ENCODE measurements around the gene CCDC92B.

CCDC92B gene

GRCh38 chr17:2778489-2778888 lies 29.0 kb upstream of the CCDC92B start:
- DNase-seq (ENCODE audit: low read depth) = no peak

GRCh38 chr17:2777242-2777867 lies 27.9 kb upstream of the CCDC92B start:
- DNase-seq (ENCODE audit: low read depth) = no peak

- no peak for DNase-seq (ENCODE audit: low read depth)
Measured at GRCh38 chr17:2776589-2777241, 27.3 kb upstream of the CCDC92B start.

- DNase-seq (ENCODE audit: low read depth) = no peak
Measured at GRCh38 chr17:2775206-2775605, 25.8 kb upstream of the CCDC92B start.

- no peak for DNase-seq (ENCODE audit: low read depth)
Measured at GRCh38 chr17:2770129-2770528, 20.7 kb upstream of the CCDC92B start.

- no peak for DNase-seq (ENCODE audit: low read depth)
Measured at GRCh38 chr17:2758870-2759269, 9.4 kb upstream of the CCDC92B start.

GRCh38 chr17:2755891-2756724 lies 6.7 kb upstream of the CCDC92B start:
- no peak for DNase-seq (ENCODE audit: low read depth)

GRCh38 chr17:2751491-2751890 lies 2.0 kb upstream of the CCDC92B start:
- DNase-seq (ENCODE audit: low read depth) = no peak

GRCh38 chr17:2750721-2751120 lies 1.3 kb upstream of the CCDC92B start:
- no peak for DNase-seq (ENCODE audit: low read depth)

GRCh38 chr17:2749784-2750181 lies 331 bp upstream of the CCDC92B start:
- DNase-seq (ENCODE audit: low read depth) = peak; percentile 75

GRCh38 chr17:2745317-2746037 lies 4.0 kb downstream of the CCDC92B start:
- no peak for DNase-seq (ENCODE audit: low read depth)

- DNase-seq (ENCODE audit: low read depth) = no peak
Measured at GRCh38 chr17:2737693-2738092, 11.8 kb downstream of the CCDC92B start.

- no peak for DNase-seq (ENCODE audit: low read depth)
Measured at GRCh38 chr17:2736956-2737355, 12.5 kb downstream of the CCDC92B start.

- DNase-seq (ENCODE audit: low read depth) = no peak
Measured at GRCh38 chr17:2735896-2736295, 13.6 kb downstream of the CCDC92B start.

- no peak for DNase-seq (ENCODE audit: low read depth)
Measured at GRCh38 chr17:2734939-2735338, 14.5 kb downstream of the CCDC92B start.

- no peak for DNase-seq (ENCODE audit: low read depth)
Measured at GRCh38 chr17:2731807-2732206, 17.6 kb downstream of the CCDC92B start.

GRCh38 chr17:2730764-2731353 lies 18.6 kb downstream of the CCDC92B start:
- no peak for DNase-seq (ENCODE audit: low read depth)

- DNase-seq (ENCODE audit: low read depth) = peak; percentile 47
Measured at GRCh38 chr17:2724784-2725164, 24.7 kb downstream of the CCDC92B start.

- DNase-seq (ENCODE audit: low read depth) = no peak
Measured at GRCh38 chr17:2723997-2724783, 25.3 kb downstream of the CCDC92B start.

- no peak for DNase-seq (ENCODE audit: low read depth)
Measured at GRCh38 chr17:2723505-2723996, 25.9 kb downstream of the CCDC92B start.

- no peak for DNase-seq (ENCODE audit: low read depth)
Measured at GRCh38 chr17:2722611-2723010, 26.8 kb downstream of the CCDC92B start.

Measured in activated T-cell treated with anti-CD3 and anti-CD28 coated beads for 48 hours (primary cell).